ENCODE data around the gene GPBP1.

Gene GPBP1

GRCh38 chr5:57232293-57233033 lies 58.6 kb downstream of the GPBP1 start:
- DNase-seq (ENCODE audit: low read depth, low spot score), result no peak
- Histone ChIP-seq H3K36me3 (ENCODE audit: insufficient read depth, insufficient read length, low read length) (peaks cover 49% of the 10 kb centered on the region), H3K9me3 (ENCODE audit: insufficient read depth, low read length) (peaks cover 23% of the 10 kb centered on the region), H3K4me1 (ENCODE audit: insufficient read depth, insufficient read length) (no peaks in the 10 kb centered on the region), H3K4me3 (ENCODE audit: insufficient read length, low read depth) (no peak overlapping the region), H3K27me3 (ENCODE audit: insufficient read depth, insufficient read length) (no peaks in the 10 kb centered on the region), H3K9ac (ENCODE audit: insufficient read length, low read depth) (no peak overlapping the region)
- TF ChIP-seq YY1 (IDR thresholded peaks at IDR 0.05; ENCODE audit: insufficient read depth, insufficient read length), result no peak
- TF ChIP-seq ZNF274 (IDR thresholded peaks at IDR 0.05; ENCODE audit: low read depth, low read length), result no peak
- TF ChIP-seq SUZ12 (IDR thresholded peaks at IDR 0.05; ENCODE audit: extremely low read depth, insufficient read depth, insufficient read length), result no peak

GRCh38 chr5:57243286-57244137 lies 69.7 kb downstream of the GPBP1 start:
- Histone ChIP-seq H3K9ac (ENCODE audit: insufficient read length, low read depth) (no peak overlapping the region), H3K4me1 (ENCODE audit: insufficient read depth, insufficient read length) (no peaks in the 10 kb centered on the region), H3K9me3 (ENCODE audit: insufficient read depth, low read length) (no peaks in the 10 kb centered on the region), H3K4me3 (ENCODE audit: insufficient read length, low read depth) (no peak overlapping the region), H3K27me3 (ENCODE audit: insufficient read depth, insufficient read length) (no peaks in the 10 kb centered on the region), H3K36me3 (ENCODE audit: insufficient read depth, insufficient read length, low read length) (peaks cover 38% of the 10 kb centered on the region)
- DNase-seq (ENCODE audit: low read depth, low spot score), result no peak
- TF ChIP-seq ZNF274 (IDR thresholded peaks at IDR 0.05; ENCODE audit: low read depth, low read length), result no peak

- Histone ChIP-seq H3K9ac (ENCODE audit: insufficient read length, low read depth) (no peak overlapping the region), H3K4me1 (ENCODE audit: insufficient read depth, insufficient read length) (no peaks in the 10 kb centered on the region), H3K27me3 (ENCODE audit: insufficient read depth, insufficient read length) (no peaks in the 10 kb centered on the region), H3K36me3 (ENCODE audit: insufficient read depth, insufficient read length, low read length) (peaks cover 44% of the 10 kb centered on the region), H3K4me3 (ENCODE audit: insufficient read length, low read depth) (no peak overlapping the region), H3K9me3 (ENCODE audit: insufficient read depth, low read length) (no peaks in the 10 kb centered on the region)
- no peak for DNase-seq (ENCODE audit: low read depth, low spot score)
- TF ChIP-seq YY1 (IDR thresholded peaks at IDR 0.05; ENCODE audit: insufficient read depth, insufficient read length), result no peak
Measured at GRCh38 chr5:57244331-57244730, 70.5 kb downstream of the GPBP1 start.

- H3K9ac ChIP-seq (ENCODE audit: insufficient read length, low read depth), result no peak overlapping the region
- TF ChIP-seq YY1 (IDR thresholded peaks at IDR 0.05; ENCODE audit: insufficient read depth, insufficient read length) (no peak), ZNF274 (IDR thresholded peaks at IDR 0.05; ENCODE audit: low read depth, low read length) (no peak), SUZ12 (IDR thresholded peaks at IDR 0.05; ENCODE audit: extremely low read depth, insufficient read depth, insufficient read length) (no peak)
- H3K27me3 ChIP-seq (ENCODE audit: insufficient read depth, insufficient read length), result no peaks in the 10 kb centered on the region
- DNase-seq (ENCODE audit: low read depth, low spot score), result no peak
- no peaks in the 10 kb centered on the region for H3K9me3 ChIP-seq (ENCODE audit: insufficient read depth, low read length)
- no peak overlapping the region for H3K4me3 ChIP-seq (ENCODE audit: insufficient read length, low read depth)
- H3K4me1 ChIP-seq (ENCODE audit: insufficient read depth, insufficient read length), result no peaks in the 10 kb centered on the region
- H3K36me3 ChIP-seq (ENCODE audit: insufficient read depth, insufficient read length, low read length), result peaks cover 48% of the 10 kb centered on the region
Measured at GRCh38 chr5:57246426-57246825, 72.6 kb downstream of the GPBP1 start.

GRCh38 chr5:57247765-57248164 lies 73.9 kb downstream of the GPBP1 start:
- Histone ChIP-seq H3K27me3 (ENCODE audit: insufficient read depth, insufficient read length) (no peaks in the 10 kb centered on the region), H3K9ac (ENCODE audit: insufficient read length, low read depth) (no peak overlapping the region), H3K36me3 (ENCODE audit: insufficient read depth, insufficient read length, low read length) (peaks cover 58% of the 10 kb centered on the region), H3K9me3 (ENCODE audit: insufficient read depth, low read length) (no peaks in the 10 kb centered on the region), H3K4me1 (ENCODE audit: insufficient read depth, insufficient read length) (no peaks in the 10 kb centered on the region), H3K4me3 (ENCODE audit: insufficient read length, low read depth) (no peak overlapping the region)
- TF ChIP-seq YY1 (IDR thresholded peaks at IDR 0.05; ENCODE audit: insufficient read depth, insufficient read length) (no peak), ZNF274 (IDR thresholded peaks at IDR 0.05; ENCODE audit: low read depth, low read length) (no peak), SUZ12 (IDR thresholded peaks at IDR 0.05; ENCODE audit: extremely low read depth, insufficient read depth, insufficient read length) (no peak)
- DNase-seq (ENCODE audit: low read depth, low spot score), result no peak

- no peaks in the 10 kb centered on the region for H3K27me3 ChIP-seq (ENCODE audit: insufficient read depth, insufficient read length)
- DNase-seq (ENCODE audit: low read depth, low spot score), result no peak
- no peaks in the 10 kb centered on the region for H3K9me3 ChIP-seq (ENCODE audit: insufficient read depth, low read length)
- H3K4me3 ChIP-seq (ENCODE audit: insufficient read length, low read depth), result no peak overlapping the region
- H3K9ac ChIP-seq (ENCODE audit: insufficient read length, low read depth), result no peak overlapping the region
- H3K4me1 ChIP-seq (ENCODE audit: insufficient read depth, insufficient read length), result no peaks in the 10 kb centered on the region
- H3K36me3 ChIP-seq (ENCODE audit: insufficient read depth, insufficient read length, low read length), result peaks cover 69% of the 10 kb centered on the region
- no peak for TF ChIP-seq SUZ12 (IDR thresholded peaks at IDR 0.05; ENCODE audit: extremely low read depth, insufficient read depth, insufficient read length)
- no peak for TF ChIP-seq ZNF274 (IDR thresholded peaks at IDR 0.05; ENCODE audit: low read depth, low read length)
- no peak for TF ChIP-seq YY1 (IDR thresholded peaks at IDR 0.05; ENCODE audit: insufficient read depth, insufficient read length)
Measured at GRCh38 chr5:57249265-57249874, 75.5 kb downstream of the GPBP1 start.

- TF ChIP-seq SUZ12 (IDR thresholded peaks at IDR 0.05; ENCODE audit: extremely low read depth, insufficient read depth, insufficient read length) (no peak), YY1 (IDR thresholded peaks at IDR 0.05; ENCODE audit: insufficient read depth, insufficient read length) (no peak), ZNF274 (IDR thresholded peaks at IDR 0.05; ENCODE audit: low read depth, low read length) (no peak)
- no peak overlapping the region for H3K9ac ChIP-seq (ENCODE audit: insufficient read length, low read depth)
- no peaks in the 10 kb centered on the region for H3K4me1 ChIP-seq (ENCODE audit: insufficient read depth, insufficient read length)
- DNase-seq (ENCODE audit: low read depth, low spot score), result no peak
- H3K4me3 ChIP-seq (ENCODE audit: insufficient read length, low read depth), result no peak overlapping the region
- H3K27me3 ChIP-seq (ENCODE audit: insufficient read depth, insufficient read length), result no peaks in the 10 kb centered on the region
- peaks cover 50% of the 10 kb centered on the region for H3K36me3 ChIP-seq (ENCODE audit: insufficient read depth, insufficient read length, low read length)
- H3K9me3 ChIP-seq (ENCODE audit: insufficient read depth, low read length), result no peaks in the 10 kb centered on the region
Measured at GRCh38 chr5:57258052-57258451, 84.2 kb downstream of the GPBP1 start.
